AG09309 (cell line): ENCODE measurements around the gene MYO1H.

Experiments
- DNase-seq: peaks from one replicate; pipeline ENCODE4 v3.0.0-alpha.2; 2010; ENCODE audit warnings: low read depth
- H3K4me3 ChIP-seq: 2 replicates; pipeline ENCODE4 v1.5.1; 2011; ENCODE audit warnings: mild to moderate bottlenecking, low read depth, low read length, moderate library complexity; ENCODE audit not compliant: control insufficient read depth
- TF ChIP-seq, protein P1 (sequence below): IDR thresholded peaks from 2 replicates; pipeline ENCODE4 v1.5.1; 2011; ENCODE audit warnings: mild to moderate bottlenecking, low read depth, low read length, inconsistent platforms; ENCODE audit not compliant: insufficient read depth, control insufficient read depth; ENCODE audit errors: missing control alignments

The MYO1H gene

GRCh38 chr12:109452489-109452888 is 104.8 kb downstream of the MYO1H start:
- no peak overlapping the region for H3K4me3 ChIP-seq
- TF ChIP-seq, protein P1, sequence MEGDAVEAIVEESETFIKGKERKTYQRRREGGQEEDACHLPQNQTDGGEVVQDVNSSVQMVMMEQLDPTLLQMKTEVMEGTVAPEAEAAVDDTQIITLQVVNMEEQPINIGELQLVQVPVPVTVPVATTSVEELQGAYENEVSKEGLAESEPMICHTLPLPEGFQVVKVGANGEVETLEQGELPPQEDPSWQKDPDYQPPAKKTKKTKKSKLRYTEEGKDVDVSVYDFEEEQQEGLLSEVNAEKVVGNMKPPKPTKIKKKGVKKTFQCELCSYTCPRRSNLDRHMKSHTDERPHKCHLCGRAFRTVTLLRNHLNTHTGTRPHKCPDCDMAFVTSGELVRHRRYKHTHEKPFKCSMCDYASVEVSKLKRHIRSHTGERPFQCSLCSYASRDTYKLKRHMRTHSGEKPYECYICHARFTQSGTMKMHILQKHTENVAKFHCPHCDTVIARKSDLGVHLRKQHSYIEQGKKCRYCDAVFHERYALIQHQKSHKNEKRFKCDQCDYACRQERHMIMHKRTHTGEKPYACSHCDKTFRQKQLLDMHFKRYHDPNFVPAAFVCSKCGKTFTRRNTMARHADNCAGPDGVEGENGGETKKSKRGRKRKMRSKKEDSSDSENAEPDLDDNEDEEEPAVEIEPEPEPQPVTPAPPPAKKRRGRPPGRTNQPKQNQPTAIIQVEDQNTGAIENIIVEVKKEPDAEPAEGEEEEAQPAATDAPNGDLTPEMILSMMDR, result no peak
- DNase-seq, result no peak

GRCh38 chr12:109455706-109456105 is 108.0 kb downstream of the MYO1H start:
- no peak for DNase-seq
- TF ChIP-seq, protein P1, result no peak
- no peak overlapping the region for H3K4me3 ChIP-seq

GRCh38 chr12:109458086-109458485 is 110.4 kb downstream of the MYO1H start:
- TF ChIP-seq, protein P1, result no peak
- DNase-seq, result no peak
- H3K4me3 ChIP-seq, result no peak overlapping the region

- H3K4me3 ChIP-seq, result no peak overlapping the region
- no peak for DNase-seq
- TF ChIP-seq, protein P1, result no peak
These were observed 111.1 kb downstream of the MYO1H start for GRCh38 chr12:109458771-109459208.

DNA sequence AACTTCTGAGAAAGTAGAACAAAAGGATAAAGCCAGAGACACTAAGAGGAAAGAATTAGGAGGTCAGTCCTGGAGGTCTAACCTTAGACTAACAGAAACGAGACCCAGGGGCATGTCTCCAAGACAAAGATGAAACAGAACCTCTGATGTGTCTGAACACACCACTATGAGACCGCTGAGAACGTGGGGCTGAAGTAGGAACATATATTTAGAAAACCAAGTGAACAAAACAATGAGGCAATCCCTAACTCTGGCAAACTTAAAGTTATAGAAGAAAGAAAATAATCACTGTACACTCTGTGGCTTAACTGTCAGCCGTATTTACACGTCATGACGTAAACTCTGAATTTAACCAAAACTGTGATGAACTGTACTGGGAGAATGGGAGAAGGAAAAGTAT is 111.5 kb downstream of the MYO1H start:
- no peak overlapping the region for H3K4me3 ChIP-seq
- DNase-seq, result no peak

DNA sequence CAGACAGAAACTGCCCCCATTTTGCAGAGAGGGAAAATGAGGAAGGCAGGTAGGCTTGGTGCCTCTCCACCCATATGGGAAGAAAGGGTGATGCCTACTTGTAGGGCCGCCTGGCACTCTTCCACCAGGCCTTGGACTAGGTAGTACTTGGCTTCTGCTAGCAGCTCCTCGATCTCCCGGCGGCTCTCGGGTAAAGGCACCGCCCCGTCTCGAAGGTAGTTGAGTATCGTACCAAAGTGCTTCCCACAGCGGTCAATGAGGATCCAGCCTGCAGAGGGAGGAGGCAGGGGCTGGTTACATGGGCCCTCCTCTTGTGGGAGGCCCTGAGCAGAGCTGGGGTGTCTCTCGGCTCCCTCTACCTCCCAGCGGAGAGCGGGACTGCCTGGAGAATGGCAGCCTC is 112.8 kb downstream of the MYO1H start:
- TF ChIP-seq, protein P1, result no peak
- no peak overlapping the region for H3K4me3 ChIP-seq

More for the DNA sequence above, 111.5 kb downstream of the MYO1H start:
- TF ChIP-seq, protein P1, result no peak

More for the DNA sequence above, 112.8 kb downstream of the MYO1H start:
- DNase-seq, result no peak
